GM19239 (cell line): ENCODE data around the gene CMPK2.

Experiments used
- DNase-seq: peaks from one replicate; pipeline ENCODE4 v3.0.0; 2011; ENCODE audit warnings: low spot score; ENCODE audit not compliant: insufficient read length
- FAIRE-seq: peaks from 2 replicates; lab custom pipeline; 2011; peaks lifted over from hg19 to GRCh38; lab: Jason Lieb, UNC

Gene CMPK2

DNA sequence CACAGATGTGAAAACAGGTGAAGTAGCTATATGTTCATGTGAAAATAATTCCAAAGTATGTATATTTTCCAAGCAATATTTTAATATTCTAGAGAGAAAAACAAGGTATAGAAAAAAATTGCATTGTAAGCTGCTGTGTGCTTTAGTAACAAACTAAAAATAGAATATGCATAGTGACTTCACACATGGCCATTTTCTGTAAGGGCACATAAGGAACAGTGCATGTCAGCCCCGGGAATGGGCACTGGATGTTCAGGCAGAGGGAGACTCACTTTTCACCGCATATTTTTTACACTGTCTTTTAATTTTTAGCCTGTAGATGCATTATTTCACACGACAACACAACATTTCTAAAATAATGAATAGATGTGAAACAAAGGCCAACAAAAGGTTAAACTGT is 46.0 kb downstream of the CMPK2 start:
- DNase-seq (no peak), FAIRE-seq (no peak)

DNA sequence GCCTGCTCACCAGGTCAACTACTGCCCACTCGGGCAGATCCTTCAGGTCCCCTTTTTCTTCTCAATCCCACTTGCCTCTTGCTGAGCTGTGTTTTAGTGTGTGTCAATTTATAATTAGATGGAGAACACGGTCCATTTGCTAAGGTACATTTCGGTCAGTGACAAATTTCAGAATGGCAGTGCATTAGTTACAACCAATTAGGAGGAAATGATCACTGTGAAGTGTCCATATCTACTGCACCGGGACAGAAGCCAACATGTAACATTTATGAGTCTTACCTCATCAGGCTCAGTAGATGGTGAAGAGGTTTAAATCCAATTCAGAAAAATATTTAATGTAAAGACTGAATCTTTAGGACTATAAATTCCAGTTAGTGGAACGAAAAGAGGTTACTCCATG is 47.7 kb downstream of the CMPK2 start:
- no peak for FAIRE-seq
- no peak for DNase-seq

DNA sequence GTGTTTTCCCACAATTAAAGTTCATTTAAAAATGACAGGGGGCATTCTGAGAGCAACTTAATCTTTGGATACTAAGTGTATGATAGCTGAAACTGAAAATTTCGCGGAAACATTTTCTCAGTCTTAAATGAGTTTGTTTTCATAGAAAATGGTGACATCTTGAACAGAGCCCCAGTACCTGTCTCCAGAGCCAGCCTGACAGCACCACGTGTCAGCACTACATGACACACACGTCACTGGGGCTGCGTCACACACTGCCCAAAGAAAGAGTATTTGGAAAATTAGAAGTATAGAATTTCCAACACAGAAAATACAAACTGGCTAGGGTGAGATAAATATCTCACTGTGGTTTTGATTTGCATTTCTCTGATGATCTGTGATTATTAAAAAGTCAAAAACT is 50.8 kb downstream of the CMPK2 start:
- no peak for FAIRE-seq
- DNase-seq = no peak

DNA sequence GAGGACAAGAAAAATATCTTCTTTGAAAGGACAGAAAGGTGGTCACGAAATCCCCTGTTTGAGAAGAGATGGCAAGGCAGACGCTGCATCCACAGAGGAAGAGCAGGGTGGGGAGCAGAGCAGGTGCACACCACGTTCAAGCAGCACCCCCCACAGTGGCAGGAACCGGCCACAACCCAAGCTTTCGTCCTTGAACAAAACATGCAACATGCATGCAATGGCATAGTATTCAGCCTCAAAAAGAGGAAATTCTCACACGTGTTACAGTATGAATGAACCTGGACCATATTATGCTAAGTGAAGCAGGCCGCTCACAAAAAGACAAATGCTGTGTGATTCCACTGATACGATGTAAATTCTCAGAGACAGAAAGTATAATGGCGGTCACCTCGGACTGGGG is 51.4 kb downstream of the CMPK2 start:
- FAIRE-seq (no peak), DNase-seq (no peak)

DNA sequence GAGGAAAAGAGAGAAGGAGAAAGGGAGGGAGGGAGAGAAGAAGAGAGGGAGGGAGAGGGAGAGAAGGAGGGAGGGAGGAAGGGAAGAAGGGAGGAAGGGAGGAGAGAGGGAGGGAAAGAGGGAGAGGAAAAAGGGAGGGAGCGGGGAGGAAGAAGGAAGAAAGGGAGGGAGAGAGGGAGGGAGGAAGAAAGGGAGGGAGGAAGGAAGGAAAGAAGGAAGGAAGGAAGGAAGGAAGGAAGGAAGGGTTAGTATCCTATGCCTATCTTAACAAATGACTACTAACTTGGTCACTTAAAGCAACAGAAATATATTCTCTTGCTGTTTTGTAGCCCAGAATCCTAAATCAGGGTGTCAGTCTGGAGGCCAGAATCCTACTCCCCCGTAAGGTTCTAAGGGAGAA is 52.1 kb downstream of the CMPK2 start:
- DNase-seq = no peak
- FAIRE-seq = no peak

DNA sequence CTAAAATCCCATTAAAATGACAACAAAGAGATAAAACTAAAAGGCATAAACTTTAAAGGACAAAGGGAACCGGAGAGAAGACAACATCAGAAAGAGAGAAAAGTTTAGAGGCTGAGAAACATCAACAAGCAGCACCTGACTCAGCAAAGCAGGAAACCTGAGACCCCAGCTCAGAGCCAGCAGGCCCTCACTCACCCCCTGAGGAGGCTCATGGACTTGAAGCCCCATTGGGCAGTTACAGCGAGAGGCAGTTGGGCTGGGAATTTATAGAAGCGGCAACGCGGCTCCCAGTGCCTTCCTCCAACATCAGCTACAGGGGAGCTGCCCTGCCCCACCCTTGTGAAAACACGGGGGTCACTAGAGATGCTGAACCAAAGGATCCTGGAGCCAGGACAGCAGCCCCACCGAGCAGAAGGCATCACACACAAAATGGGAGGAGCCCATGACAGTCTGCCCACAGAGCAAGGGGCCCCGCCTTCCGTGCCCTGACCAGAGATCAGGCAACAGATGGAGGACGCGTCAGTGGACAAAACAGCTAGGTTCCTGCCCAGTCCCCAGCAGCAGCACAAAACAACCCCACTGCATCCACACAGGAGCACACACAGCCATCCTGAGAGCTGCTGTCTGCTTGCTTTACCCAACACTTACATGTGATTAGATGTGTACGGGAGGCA is 52.7 kb downstream of the CMPK2 start:
- DNase-seq (no peak), FAIRE-seq (no peak)

DNA sequence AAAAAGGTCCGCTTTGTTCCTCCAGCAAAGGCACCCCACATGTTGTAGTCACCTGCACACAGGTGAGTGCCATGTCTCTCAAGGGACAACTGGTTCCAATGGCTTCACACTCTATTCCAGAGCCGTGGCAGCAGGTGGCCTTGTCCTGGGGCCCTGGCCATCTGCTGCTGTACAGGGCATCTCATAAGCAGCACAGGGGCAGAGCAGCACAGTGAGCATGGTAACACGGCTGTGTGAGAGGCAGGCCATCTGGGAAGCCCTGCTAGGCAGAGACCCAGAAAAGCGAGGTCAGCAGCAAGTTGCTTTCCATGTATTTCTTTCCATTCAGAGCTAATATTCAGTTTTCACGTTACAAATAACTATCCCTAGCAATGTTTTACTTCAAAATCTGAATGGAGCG is 54.7 kb downstream of the CMPK2 start:
- DNase-seq (no peak), FAIRE-seq (no peak)

DNA sequence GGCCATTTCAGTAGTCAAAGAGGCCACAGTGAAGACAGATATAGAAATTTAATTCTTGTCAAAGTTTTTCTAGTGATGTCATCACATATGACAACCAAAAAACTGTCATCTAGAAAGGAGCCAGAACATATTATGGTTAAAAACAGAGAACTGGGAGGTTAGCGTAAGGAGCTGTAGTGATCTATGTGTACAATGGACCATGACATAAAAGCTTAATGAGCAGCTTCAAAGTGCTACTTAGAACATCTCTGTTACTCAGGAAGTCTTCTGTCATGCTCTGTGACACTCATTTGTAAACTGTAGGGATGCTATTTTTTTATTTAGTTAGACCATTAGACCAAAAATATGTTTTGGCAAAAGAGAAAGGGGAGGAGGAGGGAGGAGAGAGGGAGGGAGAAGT is 57.3 kb downstream of the CMPK2 start:
- no peak for FAIRE-seq

DNA sequence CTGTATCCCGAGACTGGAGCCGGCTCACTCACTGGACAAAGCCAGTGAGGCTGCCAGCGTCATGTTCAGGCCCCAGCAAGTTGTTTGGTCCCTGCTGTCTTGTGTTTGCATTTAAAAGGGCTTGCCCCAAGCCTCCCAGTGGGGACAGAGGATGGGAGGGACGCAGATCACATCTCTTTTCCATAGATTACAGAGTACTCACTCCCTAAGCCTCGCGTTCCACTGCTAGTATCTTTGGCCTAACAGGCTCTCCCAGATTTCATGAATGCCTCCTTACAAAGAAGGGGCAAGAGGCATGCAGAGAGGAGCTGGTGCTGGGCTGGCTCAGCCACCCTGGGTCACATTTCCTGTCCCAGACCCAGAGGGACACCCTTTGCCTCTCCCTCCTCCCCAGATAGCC is 59.1 kb downstream of the CMPK2 start:
- DNase-seq = no peak
- FAIRE-seq = no peak

More for the DNA sequence above, 57.3 kb downstream of the CMPK2 start:
- DNase-seq = no peak

DNA sequence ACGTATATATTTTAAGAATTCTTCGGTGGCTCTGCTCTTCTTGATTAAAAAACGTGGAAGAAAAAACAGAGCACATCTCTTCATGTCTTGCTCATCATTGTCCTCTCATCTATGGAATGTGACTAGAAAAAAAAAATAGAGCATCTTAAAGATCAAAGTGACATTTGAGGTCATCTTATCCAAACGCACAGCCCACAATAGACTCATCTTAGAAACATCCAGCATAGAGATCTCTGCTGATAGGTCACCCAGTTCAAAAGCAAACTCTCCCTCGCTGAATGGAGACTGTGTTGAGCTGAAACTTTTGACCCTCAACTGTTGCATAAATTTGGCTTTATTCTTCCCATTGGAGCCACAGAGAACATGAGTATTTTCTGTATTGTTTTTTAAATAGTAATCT is 65.2 kb downstream of the CMPK2 start:
- DNase-seq (no peak), FAIRE-seq (no peak)
